H54 (cell line): ENCODE measurements around the gene MYOT.
"Not testable (repeated sequence)": the region's sequence is repeated elsewhere in the genome, so short reads cannot be mapped to it uniquely, and the experiment has no call there.

Experiments used
- DNase-seq: peaks from one replicate; pipeline ENCODE4 v3.0.0; 2011; ENCODE audit warnings: low spot score, mixed read lengths; ENCODE audit not compliant: insufficient read length
- FAIRE-seq: peaks from 3 replicates; lab custom pipeline; 2011; peaks lifted over from hg19 to GRCh38; lab: Jason Lieb, UNC
- POLR2A ChIP-seq: IDR thresholded peaks from 2 replicates; pipeline ENCODE4 v1.6.1; 2011; ENCODE audit warnings: low read depth, mild to moderate bottlenecking, low read length

Gene MYOT

DNA sequence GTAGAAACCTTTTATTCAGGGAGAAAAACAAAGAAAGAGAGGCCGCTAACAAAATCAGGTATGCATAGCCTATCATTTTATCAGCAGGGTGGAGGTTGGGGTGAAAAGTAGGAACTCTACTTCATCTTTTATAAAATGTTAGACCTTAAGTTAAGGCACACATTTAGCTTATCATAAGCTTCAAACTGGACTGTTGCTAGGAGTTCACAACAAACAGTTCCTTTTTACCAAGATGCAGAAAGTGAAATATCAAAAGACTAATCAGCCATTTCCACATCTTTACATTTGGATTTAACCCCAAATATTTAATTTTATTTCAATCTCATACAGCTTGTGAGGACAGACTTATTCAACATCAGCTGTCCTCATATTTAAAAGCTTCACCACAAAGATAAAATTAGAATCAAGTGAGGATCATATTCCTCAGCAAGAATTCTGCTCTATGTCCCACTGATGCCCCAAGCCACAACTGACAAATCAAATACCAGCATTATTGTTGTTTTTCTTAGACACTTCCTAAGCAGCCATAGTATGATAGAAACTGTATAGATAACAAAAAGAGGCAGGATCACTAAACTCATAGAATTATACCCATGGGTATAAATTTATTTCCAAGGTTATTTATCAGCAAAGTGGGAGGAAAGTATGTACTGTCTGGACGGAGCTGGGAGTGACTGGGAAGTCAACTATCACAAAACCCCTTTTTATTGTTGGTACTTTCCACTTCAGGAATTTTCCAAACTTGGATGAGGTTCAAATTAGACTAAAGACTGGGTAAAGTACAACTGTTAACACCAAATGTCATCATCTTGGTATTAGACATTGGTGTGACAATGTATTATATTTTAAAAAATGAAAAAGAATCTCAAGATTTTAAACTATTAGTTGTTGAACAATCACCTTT lies 29.9 kb upstream of the MYOT start:
- TF ChIP-seq POLR2A = no peak
- FAIRE-seq = peak; percentile 57
- DNase-seq = no peak

DNA sequence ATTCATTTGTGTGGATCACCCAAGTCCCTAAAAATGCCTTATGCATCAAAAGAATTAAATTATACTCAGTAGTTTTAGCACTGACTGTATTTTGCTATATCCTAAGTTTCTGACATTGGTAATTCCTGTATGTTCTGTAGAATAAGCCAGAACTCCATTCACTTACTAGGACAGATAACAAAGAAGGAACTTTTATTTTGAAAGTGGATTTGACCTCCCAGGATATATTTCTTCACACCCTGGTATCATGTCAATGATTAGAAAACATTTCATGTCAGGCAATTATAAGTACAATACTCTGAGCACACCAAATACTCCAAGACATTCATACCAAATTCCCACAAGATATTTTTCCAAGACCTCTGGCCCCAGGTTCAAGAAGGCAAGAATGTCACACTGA lies 28.7 kb upstream of the MYOT start:
- no peak for DNase-seq
- no peak for TF ChIP-seq POLR2A
- FAIRE-seq = no peak

DNA sequence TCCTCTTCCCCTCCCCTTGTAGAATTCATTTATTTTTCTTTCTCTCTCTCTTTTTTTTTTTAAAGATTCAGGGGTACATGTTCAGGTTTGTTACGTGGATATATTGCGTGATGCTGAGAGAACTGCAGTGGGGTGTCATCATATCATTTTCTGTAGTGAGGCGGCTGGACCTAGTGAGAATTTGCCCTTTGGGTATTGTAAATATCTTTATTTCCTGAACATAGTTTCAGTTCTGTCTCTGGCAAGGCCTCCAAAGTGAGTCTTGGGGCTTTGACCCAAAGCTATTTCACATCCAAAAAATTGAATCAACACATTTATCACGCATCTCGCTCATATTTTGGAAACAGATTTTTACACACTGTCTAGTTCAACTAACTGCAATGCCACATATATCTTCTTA lies 25.4 kb upstream of the MYOT start:
- no peak for DNase-seq
- TF ChIP-seq POLR2A = no peak
- FAIRE-seq = no peak

DNA sequence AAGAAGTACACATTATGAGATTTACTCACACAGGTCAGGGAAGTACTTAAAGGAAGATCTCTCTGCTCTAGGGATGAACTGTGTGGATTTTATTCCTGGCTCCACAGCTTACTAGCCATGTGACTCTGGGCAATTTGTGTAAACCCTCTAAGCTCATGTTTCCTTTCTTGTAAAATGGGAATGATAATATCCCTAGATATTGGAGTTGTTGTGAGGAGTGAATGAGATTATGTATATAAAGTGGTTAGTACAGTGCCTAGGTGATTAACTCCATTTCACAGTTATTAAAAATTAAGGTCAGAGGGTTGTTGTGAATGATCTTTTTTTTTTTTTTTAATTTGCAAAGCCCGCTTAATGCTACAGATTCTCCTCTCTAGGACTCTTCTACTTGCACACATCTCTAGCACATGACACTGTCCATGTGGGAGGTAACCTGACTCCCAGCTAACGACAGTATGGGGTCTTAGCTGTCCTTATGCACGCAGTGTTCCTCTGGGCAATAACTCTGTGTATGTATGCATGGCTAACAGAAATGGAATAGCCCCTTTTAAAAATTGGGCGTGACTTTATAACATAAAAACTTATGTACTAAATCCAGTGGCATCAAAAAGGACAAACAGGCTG lies 23.9 kb upstream of the MYOT start:
- no peak for TF ChIP-seq POLR2A
- FAIRE-seq = no peak

DNA sequence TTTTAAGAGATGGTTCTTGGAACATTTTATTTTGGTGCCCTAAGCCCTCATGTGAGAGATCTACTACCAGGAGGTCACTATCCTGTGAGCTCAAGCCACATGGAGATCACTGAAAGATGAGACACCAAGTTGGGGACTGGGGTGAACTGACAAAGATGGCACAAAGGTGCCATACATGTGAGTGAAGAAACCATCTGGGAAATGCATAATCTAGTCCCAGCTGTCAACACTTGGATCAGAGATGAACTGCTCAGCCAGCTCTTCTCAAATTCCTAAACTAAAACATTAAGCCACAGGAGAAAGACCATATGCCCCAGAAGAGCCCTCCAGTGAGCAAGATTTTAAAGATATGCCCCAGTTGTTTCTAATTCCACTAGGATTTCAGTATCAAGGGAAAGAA lies 22.2 kb upstream of the MYOT start:
- TF ChIP-seq POLR2A = no peak
- FAIRE-seq = no peak
- DNase-seq = no peak

More for the DNA sequence above, 23.9 kb upstream of the MYOT start:
- DNase-seq = no peak

DNA sequence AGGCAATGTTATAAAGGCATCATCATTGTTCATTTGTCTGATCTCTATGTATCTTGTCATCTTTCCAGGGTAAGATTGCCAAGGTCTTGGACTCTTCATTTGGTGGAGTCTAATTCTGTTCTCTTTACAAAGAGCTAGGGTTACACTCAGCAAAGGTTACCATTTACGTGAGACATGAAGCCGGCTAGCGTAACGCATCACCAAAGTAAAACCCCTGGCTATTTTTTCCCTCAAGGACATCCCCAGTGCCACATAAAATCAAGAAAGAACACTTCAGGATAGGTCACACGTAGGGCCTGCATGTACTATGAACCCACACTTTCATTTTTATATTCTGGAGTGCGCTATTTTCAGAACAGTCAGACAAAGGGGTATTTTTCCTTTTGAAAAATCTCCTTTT lies 20.0 kb upstream of the MYOT start:
- FAIRE-seq = no peak
- DNase-seq = no peak
- TF ChIP-seq POLR2A = no peak

DNA sequence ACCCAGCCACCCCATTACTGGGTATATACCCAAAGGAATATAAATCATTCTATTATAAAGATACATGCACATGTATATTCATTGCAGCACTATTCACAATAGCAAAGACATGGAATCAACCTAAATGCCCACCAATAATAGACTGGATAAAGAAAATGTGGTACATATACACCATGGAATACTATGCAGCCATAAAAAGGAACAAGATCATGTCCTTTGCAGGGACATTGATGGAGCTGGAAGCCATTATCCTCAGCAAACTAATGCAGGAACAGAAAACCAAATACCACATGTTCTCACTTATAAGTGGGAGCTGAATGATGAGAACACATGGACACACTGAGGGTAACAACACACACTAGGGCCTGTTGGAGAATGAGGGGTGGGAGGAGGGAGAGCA lies 14.5 kb upstream of the MYOT start:
- not testable (repeated sequence) for FAIRE-seq, DNase-seq

DNA sequence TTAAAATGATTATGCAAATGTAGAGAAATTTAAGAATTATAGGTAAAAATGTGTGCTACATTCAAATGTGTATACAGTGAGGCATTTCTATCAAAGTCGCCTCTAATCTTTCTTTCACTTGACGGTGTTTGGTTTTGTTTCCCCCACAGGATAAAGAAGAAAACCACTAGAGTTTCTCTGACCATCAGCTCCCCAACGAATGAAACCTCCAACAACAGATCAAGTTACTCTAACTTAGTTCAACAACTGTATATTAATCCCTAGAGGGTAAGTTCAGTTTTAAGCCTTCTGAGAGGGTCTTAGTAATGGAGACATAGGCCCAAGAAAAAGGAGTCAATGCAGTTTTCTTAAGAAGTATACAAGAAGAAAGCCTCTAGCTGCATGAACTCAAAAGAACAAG lies 11.5 kb upstream of the MYOT start:
- DNase-seq (no peak), FAIRE-seq (no peak)
- TF ChIP-seq POLR2A = no peak

DNA sequence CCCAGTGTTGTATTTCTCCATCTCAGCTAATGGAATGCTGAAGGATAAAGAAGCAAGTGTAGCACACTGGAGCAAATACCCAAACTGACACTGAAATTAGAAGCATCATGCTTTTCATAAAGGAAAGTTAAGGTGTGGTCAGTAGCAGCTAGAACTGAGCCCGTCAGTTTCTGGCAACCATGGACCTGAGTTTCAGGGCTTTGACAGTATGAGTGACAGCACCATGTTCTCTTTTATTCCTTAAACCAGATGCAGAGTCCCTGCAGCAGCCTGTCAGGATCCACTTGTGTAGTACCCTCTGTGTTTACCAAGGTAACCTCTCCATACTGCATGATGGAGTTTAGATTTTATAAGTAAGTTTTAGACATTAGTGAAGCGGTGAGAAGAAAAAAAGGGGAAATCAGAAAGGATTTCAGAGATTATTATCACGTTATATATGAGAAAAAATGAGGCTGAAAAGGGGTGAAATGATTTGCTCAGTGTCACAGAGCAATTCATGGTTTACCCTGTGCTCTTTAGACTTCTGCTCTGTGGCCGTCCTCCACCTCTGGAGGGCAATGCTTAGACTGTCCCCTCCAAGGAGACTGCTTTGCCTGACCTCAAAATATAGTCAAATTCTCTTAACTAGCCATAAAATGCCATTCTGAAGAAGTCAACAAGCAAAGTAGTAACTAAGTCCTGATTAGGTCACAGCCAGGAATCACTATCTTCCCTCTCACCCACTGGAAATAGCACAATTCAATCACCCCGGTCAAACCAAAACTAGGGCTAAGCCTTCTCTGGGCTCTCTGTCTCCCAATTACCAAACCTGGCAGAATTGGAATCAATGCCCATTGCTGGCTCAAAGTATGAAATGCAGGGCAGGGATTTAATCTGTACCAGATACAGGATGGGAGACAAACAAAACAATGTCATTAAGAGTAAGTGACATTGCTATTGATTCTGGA lies 10.5 kb upstream of the MYOT start:
- DNase-seq (no peak), FAIRE-seq (no peak)
- TF ChIP-seq POLR2A = no peak

DNA sequence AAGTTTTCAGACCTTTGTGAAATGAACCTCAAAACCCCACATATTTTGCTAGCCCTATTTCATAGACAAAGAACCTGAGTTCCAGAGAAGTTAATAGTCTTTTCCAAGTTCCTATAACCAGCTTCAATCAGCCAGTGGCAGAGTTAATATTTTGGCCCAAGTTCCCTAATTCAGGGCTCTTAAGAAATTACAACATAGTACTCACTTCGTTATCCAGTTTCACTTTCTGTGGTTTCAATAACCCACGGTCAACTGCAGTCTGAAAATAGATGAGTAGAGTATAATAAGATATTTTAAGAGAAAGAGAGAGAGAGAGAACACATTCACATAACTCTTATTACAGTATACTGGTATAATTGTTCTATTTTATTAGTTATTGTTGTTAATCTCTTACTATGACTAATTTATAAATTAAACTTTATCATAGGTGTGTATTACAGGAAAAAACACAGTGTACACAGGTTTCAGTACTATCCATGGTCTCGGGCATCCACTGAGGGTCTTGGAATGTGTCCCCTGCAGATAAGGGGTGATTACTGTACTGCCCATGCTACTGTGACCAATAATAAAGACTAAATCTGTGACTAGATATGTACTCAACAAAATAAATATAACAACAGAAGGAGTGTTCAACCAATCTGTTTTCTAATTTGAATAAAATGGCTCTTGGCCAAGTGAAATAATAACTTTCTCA lies 9.3 kb upstream of the MYOT start:
- FAIRE-seq (no peak), DNase-seq (no peak)
- no peak for TF ChIP-seq POLR2A

DNA sequence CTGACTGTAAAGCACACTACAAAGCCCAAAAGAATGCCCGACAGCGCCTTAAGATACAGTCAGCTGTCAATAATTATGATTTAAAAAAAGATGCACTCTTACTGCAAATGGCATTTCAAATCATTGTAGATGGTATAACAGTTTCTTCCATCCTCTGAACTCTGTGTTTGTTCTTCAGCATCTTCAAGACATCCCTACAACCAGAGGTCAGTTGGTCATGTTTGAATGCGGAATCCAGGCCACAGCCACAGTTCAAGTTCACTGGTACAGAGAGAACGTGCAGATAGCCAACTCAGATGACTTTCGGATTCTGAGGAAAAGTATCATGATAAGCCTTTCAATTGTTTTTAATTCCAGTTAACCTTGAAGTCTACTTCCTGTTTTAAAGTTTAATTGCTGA lies 8.7 kb upstream of the MYOT start:
- FAIRE-seq (no peak), DNase-seq (no peak)
- no peak for TF ChIP-seq POLR2A

DNA sequence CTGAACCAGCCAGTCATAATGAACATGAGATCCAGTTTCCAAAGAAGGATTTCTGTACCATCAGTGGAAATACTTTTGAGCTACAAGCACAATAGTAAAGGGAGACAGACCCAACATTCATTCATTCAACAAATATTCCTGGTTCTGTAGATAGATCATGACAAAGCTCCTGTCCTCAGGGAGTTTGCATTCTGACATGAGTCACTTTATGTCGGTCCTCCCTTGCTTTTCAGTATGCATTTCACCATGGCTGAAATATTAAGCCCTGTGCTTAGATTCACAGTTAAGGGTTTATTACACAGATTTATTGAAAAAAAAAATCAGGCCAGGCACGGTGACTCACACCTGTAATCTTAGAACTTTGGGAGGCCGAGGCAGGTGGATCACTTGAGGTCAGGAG lies 5.4 kb upstream of the MYOT start:
- no peak for FAIRE-seq
- DNase-seq = no peak
- no peak for TF ChIP-seq POLR2A

DNA sequence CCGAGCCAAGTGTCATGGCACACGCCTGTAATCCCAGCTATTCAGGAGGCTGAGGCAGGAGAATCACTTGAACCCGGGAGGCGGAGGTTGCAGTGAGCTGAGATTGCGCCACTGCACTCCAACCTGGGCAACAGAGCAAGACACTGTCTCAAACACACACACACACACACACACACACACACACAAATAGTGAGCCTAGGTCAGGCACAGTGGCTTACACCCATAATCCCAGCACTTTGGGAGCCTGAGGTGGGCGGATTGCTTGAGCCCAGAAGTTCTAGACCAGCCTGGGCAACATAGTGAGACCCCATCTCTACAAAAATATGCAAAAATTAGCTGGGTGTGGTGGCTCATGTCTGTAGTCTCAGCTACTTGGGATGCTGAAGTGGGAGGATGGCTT lies 4.0 kb upstream of the MYOT start:
- not testable (repeated sequence) for FAIRE-seq

More for the DNA sequence above, 4.0 kb upstream of the MYOT start:
- DNase-seq = not testable (repeated sequence)
